ENCODE measurements around the gene CHRND. TPM values are rescaled to one million over a fixed set of nuclear protein-coding genes. Genes with fewer than 3 reads are reported as not detected.

The CHRND gene
- total and polyA plus RNA-seq, 4 experiments from 2014 or later, result not detected

GRCh38 chr2:232525199-232525598, 761 bp upstream of the CHRND start:
- ChIA-PET CTCF (ENCODE audit: partially characterized antibody) (no interaction called here), POLR2A (ENCODE audit: partially characterized antibody) (no interaction called here)
- no peak for DNase-seq
- Mint-ChIP-seq H3K4me1 (peaks cover 10 to 31% (median 21%) of the 10 kb centered on the region in 4 donors), H3K36me3 (no peaks in the 10 kb centered on the region), H3K4me3 (no peak overlapping the region), H3K27ac (no peak overlapping the region), H3K27me3 (peaks cover 24 to 29% of the 10 kb centered on the region in 2 donors), H3K9me3 (no peaks in the 10 kb centered on the region)
- Histone ChIP-seq H3K27me3 (ENCODE audit: insufficient read depth, low read length) (peaks cover 14% of the 10 kb centered on the region), H3K27ac (ENCODE audit: low read depth, low read length) (no peak overlapping the region), H3K9me3 (ENCODE audit: control insufficient read depth in 1 of 2, low read length in 2 of 2) (no peaks in the 10 kb centered on the region), H3K36me3 (ENCODE audit: insufficient read depth, low read length) (no peaks in the 10 kb centered on the region), H3K4me3 (ENCODE audit: low read length in 2 of 2) (no peak overlapping the region), H3K4me1 (ENCODE audit: insufficient read depth, low read length) (peaks cover 32% of the 10 kb centered on the region)
- intact Hi-C loops (cut with micrococcal nuclease), result no loop called here

- ChIA-PET CTCF (ENCODE audit: partially characterized antibody) (no interaction called here), POLR2A (ENCODE audit: partially characterized antibody) (no interaction called here)
- H3K9me3 Mint-ChIP-seq, result no peaks in the 10 kb centered on the region
- no peak overlapping the region for H3K27ac Mint-ChIP-seq
- no peak for DNase-seq
- Histone ChIP-seq H3K27ac (ENCODE audit: low read depth, low read length) (no peak overlapping the region), H3K27me3 (ENCODE audit: insufficient read depth, low read length) (peaks cover 14% of the 10 kb centered on the region), H3K4me3 (ENCODE audit: low read length in 2 of 2) (no peak overlapping the region), H3K9me3 (ENCODE audit: control insufficient read depth in 1 of 2, low read length in 2 of 2) (no peaks in the 10 kb centered on the region), H3K4me1 (ENCODE audit: insufficient read depth, low read length) (peaks cover 32% of the 10 kb centered on the region), H3K36me3 (ENCODE audit: insufficient read depth, low read length) (no peaks in the 10 kb centered on the region)
- peaks cover 10 to 30% (median 21%) of the 10 kb centered on the region in 4 donors for H3K4me1 Mint-ChIP-seq
- H3K4me3 Mint-ChIP-seq, result no peak overlapping the region
- no peaks in the 10 kb centered on the region for H3K36me3 Mint-ChIP-seq
- H3K27me3 Mint-ChIP-seq, result peaks cover 21 to 30% of the 10 kb centered on the region in 2 donors
- intact Hi-C loops (cut with micrococcal nuclease), result no loop called here
Measured at GRCh38 chr2:232526372-232526941, 497 bp downstream of the CHRND start.

- POLR2A ChIA-PET (ENCODE audit: partially characterized antibody), result no interaction called here
- H3K4me3 Mint-ChIP-seq, result peak overlapping the region in 1 of 8 donors; percentile 35
Measured at GRCh38 chr2:232527905-232528470, 2.0 kb downstream of the CHRND start.

GRCh38 chr2:232528746-232529460, 2.9 kb downstream of the CHRND start:
- POLR2A ChIA-PET (ENCODE audit: partially characterized antibody), result no interaction called here
- Mint-ChIP-seq H3K27me3 (peaks cover 16 to 31% of the 10 kb centered on the region in 2 donors), H3K4me3 (peak overlapping the region in 5 of 8 donors; percentile 1 to 46 (median 12)), H3K9me3 (no peaks in the 10 kb centered on the region), H3K27ac (peak overlapping the region in 4 of 7 donors; percentile 5 to 45 (median 10)), H3K4me1 (peaks cover 9 to 22% (median 15%) of the 10 kb centered on the region in 4 donors), H3K36me3 (no peaks in the 10 kb centered on the region)
- no peak for DNase-seq
- no peak overlapping the region for H3K4me3 ChIP-seq (ENCODE audit: low read length in 2 of 2)
- peaks cover 12% of the 10 kb centered on the region for H3K4me1 ChIP-seq (ENCODE audit: insufficient read depth, low read length)
- no peak overlapping the region for H3K27ac ChIP-seq (ENCODE audit: low read depth, low read length)
- no peaks in the 10 kb centered on the region for H3K36me3 ChIP-seq (ENCODE audit: insufficient read depth, low read length)
- CTCF ChIA-PET (ENCODE audit: partially characterized antibody), result no interaction called here
- H3K9me3 ChIP-seq (ENCODE audit: control insufficient read depth in 1 of 2, low read length in 2 of 2), result no peaks in the 10 kb centered on the region
- H3K27me3 ChIP-seq (ENCODE audit: insufficient read depth, low read length), result peaks cover 7% of the 10 kb centered on the region
- intact Hi-C loops (cut with micrococcal nuclease), result no loop called here

More at GRCh38 chr2:232527905-232528470, 2.0 kb downstream of the CHRND start:
- Histone ChIP-seq H3K36me3 (ENCODE audit: insufficient read depth, low read length) (no peaks in the 10 kb centered on the region), H3K4me1 (ENCODE audit: insufficient read depth, low read length) (peaks cover 20% of the 10 kb centered on the region), H3K27ac (ENCODE audit: low read depth, low read length) (no peak overlapping the region), H3K9me3 (ENCODE audit: control insufficient read depth in 1 of 2, low read length in 2 of 2) (no peaks in the 10 kb centered on the region), H3K4me3 (ENCODE audit: low read length in 2 of 2) (no peak overlapping the region), H3K27me3 (ENCODE audit: insufficient read depth, low read length) (peaks cover 13% of the 10 kb centered on the region)
- intact Hi-C loops (cut with micrococcal nuclease), result no loop called here
- no peaks in the 10 kb centered on the region for H3K36me3 Mint-ChIP-seq
- H3K9me3 Mint-ChIP-seq, result no peaks in the 10 kb centered on the region
- H3K4me1 Mint-ChIP-seq, result peaks cover 10 to 26% (median 18%) of the 10 kb centered on the region in 4 donors
- no peak for DNase-seq
- CTCF ChIA-PET (ENCODE audit: partially characterized antibody), result no interaction called here
- H3K27ac Mint-ChIP-seq, result no peak overlapping the region
- H3K27me3 Mint-ChIP-seq, result peaks cover 21 to 31% of the 10 kb centered on the region in 2 donors

- no peak overlapping the region for H3K4me3 ChIP-seq (ENCODE audit: low read length in 2 of 2)
- intact Hi-C loops (cut with micrococcal nuclease), result no loop called here
- H3K36me3 Mint-ChIP-seq, result no peaks in the 10 kb centered on the region
- peaks cover 12 to 25% of the 10 kb centered on the region in 2 donors for H3K27me3 Mint-ChIP-seq
- ChIA-PET CTCF (ENCODE audit: partially characterized antibody) (interaction anchor here (2.0 kb wide), 1 partner anchor 8 kb away, joined by 7 read pairs; no protein-coding TSS in a partner anchor), POLR2A (ENCODE audit: partially characterized antibody) (interaction anchor here (0.9 kb wide), 1 partner anchor 10 kb away, joined by 3 read pairs; the partner anchor contains the start of gene CHRNG)
- H3K36me3 ChIP-seq (ENCODE audit: insufficient read depth, low read length), result no peaks in the 10 kb centered on the region
- peaks cover 8% of the 10 kb centered on the region for H3K4me1 ChIP-seq (ENCODE audit: insufficient read depth, low read length)
- no peak for DNase-seq
- H3K9me3 Mint-ChIP-seq, result no peaks in the 10 kb centered on the region
- no peak overlapping the region for H3K4me3 Mint-ChIP-seq
- no peaks in the 10 kb centered on the region for H3K9me3 ChIP-seq (ENCODE audit: control insufficient read depth in 1 of 2, low read length in 2 of 2)
- H3K27ac ChIP-seq (ENCODE audit: low read depth, low read length), result no peak overlapping the region
- H3K27ac Mint-ChIP-seq, result no peak overlapping the region
- peaks cover under 1% of the 10 kb centered on the region for H3K27me3 ChIP-seq (ENCODE audit: insufficient read depth, low read length)
- H3K4me1 Mint-ChIP-seq, result peaks cover 8 to 17% (median 12%) of the 10 kb centered on the region in 4 donors
Measured at GRCh38 chr2:232529806-232530547, 4.0 kb downstream of the CHRND start.

- ChIA-PET POLR2A (ENCODE audit: partially characterized antibody) (interaction anchor here (0.9 kb wide), 1 partner anchor 9 kb away, joined by 3 read pairs; the partner anchor contains the start of gene CHRNG), CTCF (ENCODE audit: partially characterized antibody) (interaction anchor here (2.0 kb wide), 1 partner anchor 9 kb away, joined by 7 read pairs; no protein-coding TSS in a partner anchor)
- Mint-ChIP-seq H3K27ac (no peak overlapping the region), H3K27me3 (peaks cover 12 to 27% of the 10 kb centered on the region in 2 donors), H3K36me3 (no peaks in the 10 kb centered on the region), H3K4me1 (peaks cover 8 to 17% (median 12%) of the 10 kb centered on the region in 4 donors), H3K9me3 (no peaks in the 10 kb centered on the region), H3K4me3 (no peak overlapping the region)
- no peak for DNase-seq
- no peaks in the 10 kb centered on the region for H3K9me3 ChIP-seq (ENCODE audit: control insufficient read depth in 1 of 2, low read length in 2 of 2)
- H3K36me3 ChIP-seq (ENCODE audit: insufficient read depth, low read length), result no peaks in the 10 kb centered on the region
- H3K27me3 ChIP-seq (ENCODE audit: insufficient read depth, low read length), result no peaks in the 10 kb centered on the region
- no peak overlapping the region for H3K27ac ChIP-seq (ENCODE audit: low read depth, low read length)
- no peak overlapping the region for H3K4me3 ChIP-seq (ENCODE audit: low read length in 2 of 2)
- H3K4me1 ChIP-seq (ENCODE audit: insufficient read depth, low read length), result peaks cover 8% of the 10 kb centered on the region
- intact Hi-C loops (cut with micrococcal nuclease), result no loop called here
Measured at GRCh38 chr2:232530626-232531260, 4.8 kb downstream of the CHRND start.
